Hair follicle dermal papilla cell (primary cell): ENCODE data around the gene TSPO. TPM values are rescaled to one million over a fixed set of nuclear protein-coding genes. Genes with fewer than 3 reads are reported as not detected.

Experiments
- total RNA-seq: library from RNA; depleted of rRNA; stranded (reverse); fragments of >200 nt; gene quantifications from 2 replicates; pipeline ENCODE4 v1.2.3, GENCODE V29; 2012

The TSPO gene
- 254 and 353 TPM in 2 replicates for total RNA-seq

DNA sequence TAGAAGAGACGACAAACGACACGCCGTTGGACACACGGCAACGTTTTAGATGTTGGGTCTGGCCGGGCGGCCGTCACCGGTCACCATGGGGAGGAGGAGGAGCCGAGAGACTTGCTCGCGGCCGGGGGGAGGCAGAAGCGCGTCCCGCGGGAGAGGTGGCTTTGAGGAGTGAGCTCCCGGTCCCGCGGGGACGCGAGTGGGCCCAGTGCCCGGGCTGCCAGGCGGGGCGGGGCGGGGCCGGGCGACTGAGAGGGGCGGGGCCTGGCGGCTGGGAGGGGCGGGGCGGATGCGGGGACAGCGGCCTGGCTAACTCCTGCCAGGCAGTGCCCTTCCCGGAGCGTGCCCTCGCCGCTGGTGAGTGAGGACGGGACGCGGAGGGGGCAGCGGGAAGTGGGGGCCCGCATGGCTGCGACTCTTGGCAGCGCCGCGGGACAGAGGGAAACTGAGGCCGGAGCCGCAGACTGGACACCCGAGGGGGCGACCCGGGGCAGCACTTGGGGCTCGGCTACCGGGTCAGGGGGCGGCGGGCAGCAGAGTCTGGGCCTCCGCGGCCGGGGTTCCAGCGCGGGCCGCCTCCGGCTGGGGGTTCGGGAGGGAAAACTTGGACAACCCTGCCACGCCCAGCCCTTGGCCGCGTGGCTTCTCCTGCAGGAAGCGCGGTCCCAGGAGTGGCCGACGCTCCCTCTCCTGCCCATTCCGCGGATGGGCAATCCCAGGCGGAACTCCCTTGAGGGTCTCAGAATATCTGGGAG, at the start of gene TSPO:
Gene TSPO, plus strand, starts transcription at position 309 of the 752 bp plus-strand sequence. CDS start 7,680 bp downstream, outside the sequence.

DNA sequence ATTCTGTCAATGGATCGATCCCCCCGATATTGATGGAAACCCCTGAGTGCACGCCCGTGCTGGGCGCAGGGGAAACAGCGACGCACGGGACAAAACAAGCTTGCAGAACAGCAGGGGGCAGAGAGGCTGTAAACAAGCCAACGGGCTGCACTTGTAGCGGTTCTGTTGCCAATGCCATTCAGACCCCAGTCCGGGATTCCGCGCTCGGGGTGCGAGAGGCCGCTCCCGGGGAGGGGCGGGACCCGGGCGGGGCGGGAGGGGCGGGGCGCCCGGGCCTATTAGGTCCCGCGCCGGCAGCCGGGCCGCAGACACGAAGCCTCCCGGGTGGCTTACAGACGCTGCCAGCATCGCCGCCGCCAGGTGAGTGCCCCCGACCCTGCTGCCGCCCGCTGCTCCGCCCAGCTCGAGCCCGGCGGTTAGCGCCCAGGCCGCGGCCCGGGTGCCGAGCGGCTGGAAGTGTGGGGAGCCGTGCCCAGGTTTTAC, 40.9 kb upstream of the TSPO start, which contains the start of gene BIK:
Gene BIK, plus strand, starts transcription at position 307 of the 483 bp plus-strand sequence. CDS start 13,273 bp downstream, outside the sequence.

DNA sequence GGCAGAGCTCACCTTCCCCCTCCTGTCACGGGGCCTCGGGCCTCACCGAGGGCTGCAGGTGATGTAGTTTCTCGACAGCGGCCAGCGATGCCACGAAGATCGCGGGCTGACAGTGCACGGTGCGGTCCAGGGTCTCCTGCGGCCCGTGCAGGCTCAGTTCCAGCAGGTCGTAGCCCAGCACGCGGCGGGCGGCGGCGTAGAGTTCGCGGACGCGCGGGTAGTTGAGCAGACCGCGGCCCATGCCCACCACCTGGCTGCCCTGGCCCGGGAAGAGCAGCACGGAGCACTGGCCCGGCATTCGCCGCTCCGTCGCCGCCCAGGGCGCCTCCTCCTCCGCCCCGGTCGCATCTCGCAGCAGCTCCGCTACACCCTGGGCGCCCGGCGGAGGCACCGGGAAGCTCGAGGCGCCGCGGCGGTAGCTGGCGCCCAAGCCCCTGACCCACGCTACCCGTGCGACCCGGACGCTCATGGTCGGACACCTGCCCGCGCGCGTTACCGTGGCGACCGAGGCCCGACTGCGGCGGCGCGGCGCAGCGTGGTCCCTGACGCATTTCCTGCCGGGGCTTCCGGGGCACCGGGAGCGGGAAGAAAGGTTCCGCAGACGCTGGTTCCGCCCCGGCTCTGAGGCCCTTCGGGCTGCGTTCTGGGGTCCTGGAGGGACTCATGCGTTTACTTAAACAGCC, 8.3 kb upstream of the TSPO start, which contains the start of gene MCAT:
Gene MCAT, minus strand, starts transcription at position 519 of the 683 bp plus-strand sequence. Its CDS starts 50 bp downstream, at position 469.

DNA sequence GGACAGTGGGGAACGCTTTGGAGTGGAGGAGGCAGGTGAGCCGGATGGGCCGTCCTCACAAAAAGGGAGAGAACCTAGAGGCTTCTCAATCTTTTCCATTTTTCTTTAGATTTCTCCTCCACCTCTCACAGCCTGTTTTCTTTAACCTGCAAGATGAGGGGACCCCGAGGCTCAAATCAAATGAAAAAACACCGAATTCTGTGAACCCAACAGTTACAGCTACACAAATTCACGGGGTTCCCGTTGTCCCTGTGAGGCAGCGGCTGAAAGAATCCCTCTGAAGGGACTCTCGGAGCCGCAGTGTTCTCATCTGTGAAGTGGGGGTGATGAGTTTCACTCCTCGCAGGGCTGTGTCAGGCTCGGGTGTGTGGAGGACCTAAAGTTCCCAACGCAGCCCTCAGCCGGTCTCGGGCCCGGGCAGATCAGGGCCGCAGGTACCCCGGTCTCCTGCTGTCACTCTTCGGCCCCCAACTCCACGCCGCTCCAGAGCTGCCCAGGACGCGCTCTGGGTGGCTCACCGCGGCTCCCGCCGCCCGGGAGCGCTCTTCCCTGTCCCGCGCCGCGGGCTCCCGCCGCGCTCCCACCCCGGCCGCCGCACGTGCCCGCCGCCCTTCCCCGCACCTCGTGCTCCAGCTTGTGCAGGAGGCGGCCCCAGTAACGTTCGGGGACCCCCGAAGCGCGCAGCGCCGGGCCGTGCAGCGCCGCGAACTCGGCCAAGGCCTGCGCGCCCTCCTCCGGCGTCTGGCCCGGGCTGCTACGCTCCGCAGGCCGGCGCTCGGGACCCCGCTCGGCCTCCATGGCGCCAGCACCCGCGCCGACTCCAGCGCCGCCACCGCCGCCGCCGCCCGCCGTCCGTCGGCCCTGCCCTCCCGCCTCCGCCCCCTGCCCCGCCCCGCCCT, 35.2 kb downstream of the TSPO start, which contains the start of gene TTLL12:
Gene TTLL12, minus strand, starts transcription at position 863 of the 899 bp plus-strand sequence. Its CDS starts 65 bp downstream, at position 798.

Other genes with a start within 250 kb of the TSPO start
- gene PACSIN2, start 136.4 kb upstream of the TSPO start, total RNA-seq, result 32.3 and 32.8 TPM in 2 replicates
- 19.3 and 20.2 TPM in 2 replicates for gene TTLL1, start 62.2 kb upstream of the TSPO start, total RNA-seq
- not detected in 2 replicates for gene BIK, start 40.8 kb upstream of the TSPO start, total RNA-seq
- 14.3 and 15.8 TPM in 2 replicates for gene MCAT, start 8.2 kb upstream of the TSPO start, total RNA-seq
- gene TTLL12, start 35.6 kb downstream of the TSPO start, total RNA-seq, result 33.8 and 43.7 TPM in 2 replicates
- under 0.01 TPM in 1 of 2 replicates, not detected in the other for gene SCUBE1, start 191.8 kb downstream of the TSPO start, total RNA-seq